C4-2B (cell line): ENCODE measurements around the gene AURKAIP1.

Experiments
- ZFX ChIP-seq: fragments of 450-650 bp; IDR thresholded peaks from 2 replicates; pipeline ENCODE4 v1.6.1; 2017
- TF ChIP-seq, protein P1 (sequence below): fragments of 450-650 bp; conservative IDR thresholded peaks from 2 replicates; pipeline ENCODE4 v1.5.1; 2017; ENCODE audit warnings: mild to moderate bottlenecking

DNA sequence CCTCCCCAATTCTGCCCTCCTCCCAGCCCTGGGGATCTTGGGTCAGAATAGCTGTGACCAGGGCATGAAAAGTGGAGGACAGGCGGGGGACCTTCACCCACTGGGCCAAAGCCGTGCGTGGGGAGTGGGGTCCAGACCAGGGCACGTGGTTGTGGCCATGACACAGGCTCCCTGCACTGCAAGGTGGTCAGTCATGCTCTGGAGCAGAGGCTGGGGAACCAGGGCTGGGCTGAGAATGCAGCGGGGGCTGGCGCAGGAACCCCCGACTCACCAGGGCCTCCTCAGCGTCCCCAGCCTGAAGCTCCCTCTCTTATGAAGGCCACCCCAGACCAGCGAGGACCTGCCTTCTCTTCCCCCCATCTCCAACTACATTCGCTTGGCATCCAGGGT, 28.5 kb downstream of the AURKAIP1 start:
- TF ChIP-seq, protein P1, sequence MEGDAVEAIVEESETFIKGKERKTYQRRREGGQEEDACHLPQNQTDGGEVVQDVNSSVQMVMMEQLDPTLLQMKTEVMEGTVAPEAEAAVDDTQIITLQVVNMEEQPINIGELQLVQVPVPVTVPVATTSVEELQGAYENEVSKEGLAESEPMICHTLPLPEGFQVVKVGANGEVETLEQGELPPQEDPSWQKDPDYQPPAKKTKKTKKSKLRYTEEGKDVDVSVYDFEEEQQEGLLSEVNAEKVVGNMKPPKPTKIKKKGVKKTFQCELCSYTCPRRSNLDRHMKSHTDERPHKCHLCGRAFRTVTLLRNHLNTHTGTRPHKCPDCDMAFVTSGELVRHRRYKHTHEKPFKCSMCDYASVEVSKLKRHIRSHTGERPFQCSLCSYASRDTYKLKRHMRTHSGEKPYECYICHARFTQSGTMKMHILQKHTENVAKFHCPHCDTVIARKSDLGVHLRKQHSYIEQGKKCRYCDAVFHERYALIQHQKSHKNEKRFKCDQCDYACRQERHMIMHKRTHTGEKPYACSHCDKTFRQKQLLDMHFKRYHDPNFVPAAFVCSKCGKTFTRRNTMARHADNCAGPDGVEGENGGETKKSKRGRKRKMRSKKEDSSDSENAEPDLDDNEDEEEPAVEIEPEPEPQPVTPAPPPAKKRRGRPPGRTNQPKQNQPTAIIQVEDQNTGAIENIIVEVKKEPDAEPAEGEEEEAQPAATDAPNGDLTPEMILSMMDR, result no peak
- no peak for TF ChIP-seq ZFX
